K562 (cell line): ENCODE data around the gene FSTL4.

Source experiments
- KLF10 ChIP-seq: fragments of 250-450 bp; sonication (Bioruptor Pico); IDR thresholded peaks from 2 replicates; pipeline ENCODE4 v1.6.1; 2021; ENCODE audit warnings: matching md5 sums
- POLR2A ChIP-seq: fragments of 450-650 bp; conservative IDR thresholded peaks from 2 replicates; pipeline ENCODE4 v1.6.1; 2016
- ZFX ChIP-seq: sonication (generic); formaldehyde crosslinking; IDR thresholded peaks from 2 replicates; pipeline ENCODE4 v1.8.0; 2022; ENCODE audit warnings: mild to moderate bottlenecking, missing genetic modification reagents, moderate library complexity
- TF ChIP-seq, protein P1 (sequence below), 3 experiments: IDR thresholded peaks in 2 of 3; conservative IDR thresholded peaks in 1 of 3; 2 replicates each; pipeline ENCODE4 v1.5.1; 2011 to 2012; ENCODE audit warnings: low read length in 3 of 3, mild to moderate bottlenecking in 3 of 3, control low read depth in 2 of 3, improper control_type of control experiment in 1 of 3, inconsistent platforms in 1 of 3, low read depth in 1 of 3, mixed read lengths in 1 of 3, moderate library complexity in 1 of 3; ENCODE audit not compliant: insufficient read depth in 2 of 3
- TF ChIP-seq, protein P2 (sequence below): fragments of 250-450 bp; sonication (Bioruptor Pico); IDR thresholded peaks from 2 replicates; pipeline ENCODE4 v1.4.0; 2020; ENCODE audit warnings: mild to moderate bottlenecking

DNA sequence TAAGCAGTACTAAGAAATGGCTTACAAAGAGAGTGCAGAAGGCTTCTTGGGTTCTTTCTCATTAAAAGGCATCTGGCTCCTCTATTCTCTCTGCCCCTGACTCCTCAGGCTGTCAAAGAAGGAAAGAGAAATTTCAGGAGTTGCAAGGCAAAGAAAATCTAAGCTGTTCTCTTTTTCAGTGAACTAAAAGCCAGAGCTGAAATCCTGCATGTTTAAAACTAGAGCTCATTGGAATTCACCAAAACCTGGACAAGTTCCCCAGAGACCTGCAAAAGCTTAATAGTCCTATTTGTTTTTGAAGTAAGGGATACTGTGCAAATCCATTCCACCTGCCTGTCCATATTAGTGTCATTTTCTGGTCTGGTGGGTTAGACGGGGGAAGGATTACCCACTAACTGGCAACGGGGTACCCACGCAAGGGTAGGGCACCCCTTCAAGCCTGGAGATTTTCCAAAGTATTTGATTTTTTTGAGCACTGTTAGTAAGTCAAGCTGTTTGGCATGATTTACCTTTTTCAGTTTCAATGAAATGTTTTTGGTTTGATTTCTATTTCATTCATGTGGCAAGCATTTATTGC lies 179.3 kb downstream of the FSTL4 start:
- TF ChIP-seq, protein P1, sequence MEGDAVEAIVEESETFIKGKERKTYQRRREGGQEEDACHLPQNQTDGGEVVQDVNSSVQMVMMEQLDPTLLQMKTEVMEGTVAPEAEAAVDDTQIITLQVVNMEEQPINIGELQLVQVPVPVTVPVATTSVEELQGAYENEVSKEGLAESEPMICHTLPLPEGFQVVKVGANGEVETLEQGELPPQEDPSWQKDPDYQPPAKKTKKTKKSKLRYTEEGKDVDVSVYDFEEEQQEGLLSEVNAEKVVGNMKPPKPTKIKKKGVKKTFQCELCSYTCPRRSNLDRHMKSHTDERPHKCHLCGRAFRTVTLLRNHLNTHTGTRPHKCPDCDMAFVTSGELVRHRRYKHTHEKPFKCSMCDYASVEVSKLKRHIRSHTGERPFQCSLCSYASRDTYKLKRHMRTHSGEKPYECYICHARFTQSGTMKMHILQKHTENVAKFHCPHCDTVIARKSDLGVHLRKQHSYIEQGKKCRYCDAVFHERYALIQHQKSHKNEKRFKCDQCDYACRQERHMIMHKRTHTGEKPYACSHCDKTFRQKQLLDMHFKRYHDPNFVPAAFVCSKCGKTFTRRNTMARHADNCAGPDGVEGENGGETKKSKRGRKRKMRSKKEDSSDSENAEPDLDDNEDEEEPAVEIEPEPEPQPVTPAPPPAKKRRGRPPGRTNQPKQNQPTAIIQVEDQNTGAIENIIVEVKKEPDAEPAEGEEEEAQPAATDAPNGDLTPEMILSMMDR (IDR thresholded peaks at IDR 0.05 in 2 of 3, conservative IDR thresholded peaks at IDR 0.05 in 1 of 3; ENCODE audit: insufficient read depth in 2 of 3, low read depth in 1 of 3, low read length in 3 of 3): no peak
- TF ChIP-seq ZFX (no peak), POLR2A (no peak), KLF10 (no peak)
- TF ChIP-seq, protein P2, sequence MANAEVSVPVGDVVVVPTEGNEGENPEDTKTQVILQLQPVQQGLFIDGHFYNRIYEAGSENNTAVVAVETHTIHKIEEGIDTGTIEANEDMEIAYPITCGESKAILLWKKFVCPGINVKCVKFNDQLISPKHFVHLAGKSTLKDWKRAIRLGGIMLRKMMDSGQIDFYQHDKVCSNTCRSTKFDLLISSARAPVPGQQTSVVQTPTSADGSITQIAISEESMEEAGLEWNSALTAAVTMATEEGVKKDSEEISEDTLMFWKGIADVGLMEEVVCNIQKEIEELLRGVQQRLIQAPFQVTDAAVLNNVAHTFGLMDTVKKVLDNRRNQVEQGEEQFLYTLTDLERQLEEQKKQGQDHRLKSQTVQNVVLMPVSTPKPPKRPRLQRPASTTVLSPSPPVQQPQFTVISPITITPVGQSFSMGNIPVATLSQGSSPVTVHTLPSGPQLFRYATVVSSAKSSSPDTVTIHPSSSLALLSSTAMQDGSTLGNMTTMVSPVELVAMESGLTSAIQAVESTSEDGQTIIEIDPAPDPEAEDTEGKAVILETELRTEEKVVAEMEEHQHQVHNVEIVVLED (CRISPR knock-in tag): no peak
